Ovary (tissue), 9 donors: ENCODE data around the gene LRRC10B. TPM values are rescaled to one million over a fixed set of nuclear protein-coding genes. Genes with fewer than 3 reads are reported as not detected.

Source experiments
- DNase-seq, 5 donors: peaks; one replicate each; pipeline ENCODE4 v3.0.0-alpha.2; 2019 to 2020
- H3K27ac ChIP-seq, 2 donors: fragments of 200-600 bp; one replicate each; pipeline versions ENCODE4 v1.5.1 to v1.8.0; 2019 to 2022
- H3K27me3 ChIP-seq: fragments of 200-600 bp; one replicate; pipeline ENCODE4 v1.8.0; 2022
- H3K36me3 ChIP-seq: fragments of 200-600 bp; sonication (generic); one replicate; pipeline ENCODE4 v1.5.1; 2019
- H3K4me1 ChIP-seq: one replicate; pipeline ENCODE4 v1.8.1; 2013; ENCODE audit warnings: mild to moderate bottlenecking, moderate library complexity; ENCODE audit not compliant: insufficient read depth
- H3K4me3 ChIP-seq: fragments of 200-600 bp; sonication (generic); one replicate; pipeline ENCODE4 v1.5.1; 2017
- H3K9me3 ChIP-seq, 2 donors: fragments of 200-600 bp in 1 of 2; sonication (generic) in 1 of 2; one replicate each; pipeline versions ENCODE4 v1.5.1 to v1.8.1; 2013 to 2019; ENCODE audit warnings: mild to moderate bottlenecking in 1 of 2, moderate library complexity in 1 of 2
- EP300 ChIP-seq: sonication (generic); formaldehyde crosslinking; IDR thresholded peaks from one replicate; pipeline ENCODE4 v1.6.1; 2017; ENCODE audit warnings: antibody characterized with exemption
- POLR2A ChIP-seq: fragments of 450-650 bp; IDR thresholded peaks from one replicate; pipeline ENCODE4 v1.6.1; 2017; ENCODE audit warnings: antibody characterized with exemption, mild to moderate bottlenecking, moderate library complexity
- WGBS, 3 donors: extraction: QIAGEN DNeasy Blood & Tissue Kit in 1 of 3; methylation state at CpG; one replicate each; pipeline versions ENCODE4 v1.1.5 to v1.1.7; 2013 to 2017; 5-methylcytosine and 5-hydroxymethylcytosine counted together
- intact Hi-C, 4 donors: fragments of 100-400 bp; cut with DNase I; formaldehyde crosslinking; loops; one replicate each; pipeline versions ENCODE4 v1.11.0 to v1.15.1; 2022 to 2023
- polyA plus RNA-seq, 2 donors: library from polyadenylated mRNA; stranded (reverse); fragments of 200-250 nt in 1 of 2; fragments of 350-450 nt in 1 of 2; fragmentation: Illumina TruSeq in 1 of 2; extraction: RNeasy Lipid Tissue Mini Kit (QIAGEN cat#74804) in 1 of 2; gene quantifications; one replicate each; pipeline ENCODE4 v1.2.3, GENCODE V29; 2013 to 2014
- total RNA-seq, 7 donors: library from RNA; depleted of rRNA in 2 of 7; stranded (reverse); fragments of >200 nt in 2 of 7; fragmentation: NEBNext Ultra II Directional in 3 of 7; extraction: Animal tissue kit (Norgen Biotek cat#: 25700) in 3 of 7; gene quantifications; one replicate each; pipeline versions ENCODE4 v1.1.0 to v1.2.4, GENCODE V29; 2016 to 2023
- TF ChIP-seq, protein P1 (sequence below), 3 donors: fragments of 450-650 bp in 2 of 3; fragments of 200-600 bp in 1 of 3; IDR thresholded peaks; one replicate each; pipeline versions ENCODE4 v1.5.1 to v1.8.0; 2016 to 2022; ENCODE audit warnings: antibody characterized with exemption in 3 of 3, mild to moderate bottlenecking in 1 of 3
- donor health status: DM: no; HTN: no; CAD: no; lungs with moderate emphysema.
- donor health status: DM: no; HTN: no; CAD: no.
- donor health status: Bipolar disorder and iron deficiency.
- donor health status: DM: yes; HTN: yes; CAD: no.
- donor health status: DM: no; HTN: no; CAD: no.
- donor health status: DM: yes; HTN: yes; CAD: no.

Gene LRRC10B
- total and polyA plus RNA-seq, 9 donors, result 0.45 to 23.0 (median 1.4) TPM

DNA sequence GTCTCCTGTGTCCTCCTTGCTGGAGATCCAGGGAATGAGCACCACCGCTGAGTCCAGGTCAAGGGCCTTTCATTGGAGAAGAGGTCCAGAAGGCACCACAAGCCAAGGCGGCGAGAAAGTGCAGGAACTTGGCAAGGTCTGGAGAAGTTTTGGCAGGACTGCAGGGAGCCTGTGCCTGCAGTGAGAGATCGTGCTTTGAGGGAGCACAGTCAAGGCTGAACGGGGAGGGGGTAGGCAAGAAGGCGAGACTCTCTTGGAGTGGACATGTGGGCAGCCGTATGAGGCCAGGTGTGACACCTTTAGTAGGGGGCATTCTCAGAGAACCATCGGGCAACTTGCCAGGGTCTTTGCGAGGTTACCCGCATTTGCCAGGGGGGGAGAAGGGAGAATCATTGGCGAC is 30.5 kb downstream of the LRRC10B start:
- WGBS, 3 donors, result 40 to 44% (median 42%) methylated on average over 11 of the region's 11 CpGs
- H3K27ac ChIP-seq, result peak overlapping the region in 1 of 2 donors; percentile 57
- H3K36me3 ChIP-seq, result no peaks in the 10 kb centered on the region
- H3K27me3 ChIP-seq, result no peaks in the 10 kb centered on the region
- DNase-seq, result peak; percentile 49 to 70 (median 59)
- intact Hi-C loops, result no loop called here
- peaks cover 26% of the 10 kb centered on the region for H3K4me1 ChIP-seq
- no peaks in the 10 kb centered on the region for H3K9me3 ChIP-seq
- no peak overlapping the region for H3K4me3 ChIP-seq
- TF ChIP-seq POLR2A (no peak), EP300 (no peak)
- TF ChIP-seq, protein P1, sequence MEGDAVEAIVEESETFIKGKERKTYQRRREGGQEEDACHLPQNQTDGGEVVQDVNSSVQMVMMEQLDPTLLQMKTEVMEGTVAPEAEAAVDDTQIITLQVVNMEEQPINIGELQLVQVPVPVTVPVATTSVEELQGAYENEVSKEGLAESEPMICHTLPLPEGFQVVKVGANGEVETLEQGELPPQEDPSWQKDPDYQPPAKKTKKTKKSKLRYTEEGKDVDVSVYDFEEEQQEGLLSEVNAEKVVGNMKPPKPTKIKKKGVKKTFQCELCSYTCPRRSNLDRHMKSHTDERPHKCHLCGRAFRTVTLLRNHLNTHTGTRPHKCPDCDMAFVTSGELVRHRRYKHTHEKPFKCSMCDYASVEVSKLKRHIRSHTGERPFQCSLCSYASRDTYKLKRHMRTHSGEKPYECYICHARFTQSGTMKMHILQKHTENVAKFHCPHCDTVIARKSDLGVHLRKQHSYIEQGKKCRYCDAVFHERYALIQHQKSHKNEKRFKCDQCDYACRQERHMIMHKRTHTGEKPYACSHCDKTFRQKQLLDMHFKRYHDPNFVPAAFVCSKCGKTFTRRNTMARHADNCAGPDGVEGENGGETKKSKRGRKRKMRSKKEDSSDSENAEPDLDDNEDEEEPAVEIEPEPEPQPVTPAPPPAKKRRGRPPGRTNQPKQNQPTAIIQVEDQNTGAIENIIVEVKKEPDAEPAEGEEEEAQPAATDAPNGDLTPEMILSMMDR (IDR thresholded peaks at IDR 0.05), result no peak

- 26 to 29% (median 26%) methylated on average over 14 of the region's 14 CpGs for WGBS, 3 donors
- Histone ChIP-seq H3K4me1 (peaks cover 26% of the 10 kb centered on the region), H3K4me3 (no peak overlapping the region), H3K27me3 (no peaks in the 10 kb centered on the region), H3K27ac (peak overlapping the region; percentile 20 to 57), H3K36me3 (no peaks in the 10 kb centered on the region), H3K9me3 (no peaks in the 10 kb centered on the region)
- TF ChIP-seq, protein P1 (IDR thresholded peaks at IDR 0.05), result no peak
- TF ChIP-seq POLR2A, result no peak
- no peak for TF ChIP-seq EP300
- intact Hi-C loops, result loop anchor here in 1 of 4 donors (10.0 kb wide), 1 partner anchor 85 kb away; no protein-coding TSS in a partner anchor
- no peak for DNase-seq
These were observed 31.3 kb downstream of the LRRC10B start for GRCh38 chr11:61539831-61540357.

DNA sequence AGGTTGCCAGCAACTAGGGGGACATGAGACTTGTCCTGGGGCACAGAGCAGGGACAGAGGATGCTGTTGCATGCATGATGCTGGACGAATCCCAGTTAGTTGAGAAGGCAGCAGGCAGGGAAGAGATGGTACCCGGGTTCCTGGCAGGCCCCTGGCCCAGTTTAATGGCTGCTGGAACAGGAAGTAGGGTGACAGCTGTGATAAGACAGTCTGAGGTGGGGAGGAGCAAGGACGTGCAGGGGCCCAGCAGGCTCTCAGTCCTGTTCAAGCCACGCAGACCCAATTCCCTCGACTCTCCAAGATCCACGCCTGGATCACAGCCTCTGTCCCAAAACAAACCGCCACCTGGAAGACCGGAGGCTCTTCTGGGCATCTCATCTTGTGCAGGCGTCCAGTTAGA is 32.0 kb downstream of the LRRC10B start:
- Histone ChIP-seq H3K4me3 (no peak overlapping the region), H3K27me3 (no peaks in the 10 kb centered on the region), H3K4me1 (peaks cover 26% of the 10 kb centered on the region), H3K9me3 (no peaks in the 10 kb centered on the region), H3K27ac (peak overlapping the region; percentile 11 to 57), H3K36me3 (no peaks in the 10 kb centered on the region)
- DNase-seq, result no peak
- intact Hi-C loops, result loop anchor here in 1 of 4 donors (10.0 kb wide), 1 partner anchor 84 kb away; no protein-coding TSS in a partner anchor
- WGBS, 3 donors, result 70 to 72% (median 71%) methylated on average over 9 of the region's 9 CpGs
- TF ChIP-seq POLR2A (no peak), EP300 (no peak)
- TF ChIP-seq, protein P1 (IDR thresholded peaks at IDR 0.05), result no peak

GRCh38 chr11:61541598-61541997 is 33.0 kb downstream of the LRRC10B start:
- DNase-seq, result peak in 4 of 5 donors; percentile 52 to 61 (median 56)
- intact Hi-C loops, result loop anchor here in 1 of 4 donors (10.0 kb wide), 1 partner anchor 83 kb away; no protein-coding TSS in a partner anchor
- WGBS, 3 donors, result 21 to 28% (median 25%) methylated on average over 3 of the region's 3 CpGs
- no peaks in the 10 kb centered on the region for H3K36me3 ChIP-seq
- peaks cover 26% of the 10 kb centered on the region for H3K4me1 ChIP-seq
- no peak for TF ChIP-seq EP300
- TF ChIP-seq, protein P1 (IDR thresholded peaks at IDR 0.05), result no peak
- TF ChIP-seq POLR2A, result no peak
- no peaks in the 10 kb centered on the region for H3K27me3 ChIP-seq
- no peak overlapping the region for H3K4me3 ChIP-seq
- no peaks in the 10 kb centered on the region for H3K9me3 ChIP-seq
- H3K27ac ChIP-seq, result peak overlapping the region in 1 of 2 donors; percentile 48
